Measurements from ENCODE around the gene RLF. TPM values are rescaled to one million over a fixed set of nuclear protein-coding genes. Genes with fewer than 3 reads are reported as not detected.

RLF gene
- total and polyA plus RNA-seq, 4 donors: 1.7 to 13.4 (median 6.3) TPM

- no peak for TF ChIP-seq REST (IDR thresholded peaks at IDR 0.05)
Measured at GRCh38 chr1:40130892-40131291, 30.3 kb upstream of the RLF start (continued).

- Histone ChIP-seq H3K9ac (ENCODE audit: low read depth in 1 of 2, low read length in 2 of 2) (no peak overlapping the region), H3K27ac (ENCODE audit: low read depth in 1 of 2, low read length in 2 of 2) (no peak overlapping the region), H3K27me3 (ENCODE audit: control insufficient read depth in 4 of 4, insufficient read depth in 4 of 4, low read length in 3 of 4) (peaks cover 0 to 2% (median 0%) of the 10 kb centered on the region in 4 donors), H3K36me3 (ENCODE audit: control insufficient read depth in 4 of 4, insufficient read depth in 3 of 4, low read depth in 1 of 4, low read length in 3 of 4) (no peaks in the 10 kb centered on the region), H3K4me3 (ENCODE audit: low read depth in 1 of 3, low read length in 3 of 3) (peak overlapping the region in 1 of 3 donors; percentile 26), H3K9me3 (ENCODE audit: control insufficient read depth in 4 of 4, low read length in 3 of 4) (peaks cover 0 to 1% (median 0%) of the 10 kb centered on the region in 4 donors), H3K4me1 (ENCODE audit: control insufficient read depth in 4 of 4, insufficient read depth in 4 of 4, low read length in 3 of 4) (peaks cover 0 to 2% (median 0%) of the 10 kb centered on the region in 4 donors)
- WGBS: 26% methylated on average over 44 of the region's 44 CpGs
- no peak for DNase-seq (ENCODE audit: low spot score)
- no peak for TF ChIP-seq NR2F2 (IDR thresholded peaks at IDR 0.05)
Measured at GRCh38 chr1:40132383-40133311, 28.5 kb upstream of the RLF start.

GRCh38 chr1:40133312-40133665, 27.9 kb upstream of the RLF start:
- no peak for DNase-seq (ENCODE audit: low spot score)
- Histone ChIP-seq H3K4me3 (ENCODE audit: low read depth in 1 of 3, low read length in 3 of 3) (no peak overlapping the region), H3K27me3 (ENCODE audit: control insufficient read depth in 4 of 4, insufficient read depth in 4 of 4, low read length in 3 of 4) (peaks cover 0 to 2% (median 0%) of the 10 kb centered on the region in 4 donors)

More at GRCh38 chr1:40133312-40133665, 27.9 kb upstream of the RLF start:
- peaks cover 0 to 2% (median 0%) of the 10 kb centered on the region in 4 donors for H3K4me1 ChIP-seq (ENCODE audit: control insufficient read depth in 4 of 4, insufficient read depth in 4 of 4, low read length in 3 of 4)
- H3K27ac ChIP-seq (ENCODE audit: low read depth in 1 of 2, low read length in 2 of 2): no peak overlapping the region
- TF ChIP-seq ZBTB33 (IDR thresholded peaks at IDR 0.05) (no peak), HNF4G (IDR thresholded peaks at IDR 0.05) (no peak), FOXA1 (IDR thresholded peaks at IDR 0.05) (no peak), MAX (IDR thresholded peaks at IDR 0.05) (no peak), REST (IDR thresholded peaks at IDR 0.05) (no peak), RAD21 (IDR thresholded peaks at IDR 0.05) (no peak), JUND (IDR thresholded peaks at IDR 0.05) (no peak), GABPA (IDR thresholded peaks at IDR 0.05 in 1 of 2, conservative IDR thresholded peaks at IDR 0.05 in 1 of 2) (no peak)
- no peaks in the 10 kb centered on the region for H3K36me3 ChIP-seq (ENCODE audit: control insufficient read depth in 4 of 4, insufficient read depth in 3 of 4, low read depth in 1 of 4, low read length in 3 of 4)
- 66% methylated on average over 21 of the region's 21 CpGs for WGBS
- H3K9ac ChIP-seq (ENCODE audit: low read depth in 1 of 2, low read length in 2 of 2): no peak overlapping the region
- peaks cover 0 to 1% (median 0%) of the 10 kb centered on the region in 4 donors for H3K9me3 ChIP-seq (ENCODE audit: control insufficient read depth in 4 of 4, low read length in 3 of 4)

All from liver (tissue), 9 donors.